CD14-positive monocyte (primary cell): ENCODE results near the gene LYPLA2. TPM values are rescaled to one million over a fixed set of nuclear protein-coding genes. Genes with fewer than 3 reads are reported as not detected.

ENCODE experiments used
- DNase-seq, 3 donors: peaks; one replicate each; pipeline ENCODE4 v3.0.0-alpha.2; 2011 to 2022
- H2AFZ ChIP-seq: 2 replicates; pipeline ENCODE4 v1.6.0; 2012; ENCODE audit warnings: mild to moderate bottlenecking, low read depth, low read length, inconsistent platforms; ENCODE audit not compliant: insufficient read depth, poor library complexity, severe bottlenecking
- H3K27ac ChIP-seq, 2 donors: 1 replicate in 1 of 2; 2 replicates in 1 of 2; pipeline ENCODE4 v1.5.1; 2012 to 2013; ENCODE audit warnings: low read length in 2 of 2, control low read depth in 1 of 2, inconsistent platforms in 1 of 2, low read depth in 1 of 2, mild to moderate bottlenecking in 1 of 2
- H3K27me3 ChIP-seq, 2 donors: one replicate each; pipeline versions ENCODE4 v1.6.0 to v1.6.1; 2011 to 2013; ENCODE audit warnings: low read length in 2 of 2; ENCODE audit not compliant: control insufficient read depth in 2 of 2, insufficient read depth in 2 of 2
- H3K36me3 ChIP-seq, 2 donors: replicated peaks in 1 of 2; 1 replicate in 1 of 2; 2 replicates in 1 of 2; pipeline versions ENCODE4 v1.5.1 to v1.6.1; 2012 to 2013; ENCODE audit warnings: low read length in 2 of 2, control low read depth in 1 of 2, inconsistent platforms in 1 of 2, mild to moderate bottlenecking in 1 of 2; ENCODE audit not compliant: insufficient read depth in 2 of 2, control insufficient read depth in 1 of 2
- H3K4me1 ChIP-seq, 2 donors: 1 replicate in 1 of 2; 2 replicates in 1 of 2; pipeline versions ENCODE4 v1.5.1 to v1.6.1; 2012 to 2013; ENCODE audit warnings: low read length in 2 of 2, control low read depth in 1 of 2, inconsistent platforms in 1 of 2, mild to moderate bottlenecking in 1 of 2, moderate library complexity in 1 of 2; ENCODE audit not compliant: insufficient read depth in 2 of 2, control insufficient read depth in 1 of 2
- H3K4me2 ChIP-seq: replicated peaks from 2 replicates; pipeline ENCODE3; 2012; ENCODE audit warnings: low read length, moderate library complexity, mild to moderate bottlenecking; ENCODE audit not compliant: poor library complexity, severe bottlenecking; ENCODE audit errors: extremely low read depth
- H3K4me3 ChIP-seq, 3 experiments: fragments of 200-600 bp in 1 of 3; sonication (generic) in 1 of 3; replicated peaks in 1 of 3; 1 replicate in 2 of 3; 2 replicates in 1 of 3; pipeline ENCODE4 v1.5.1; 2011 to 2013; ENCODE audit warnings: low read length in 3 of 3, mild to moderate bottlenecking in 3 of 3, control low read depth in 2 of 3, low read depth in 2 of 3, inconsistent platforms in 1 of 3, moderate library complexity in 1 of 3
- H3K79me2 ChIP-seq: 2 replicates; pipeline ENCODE4 v1.6.0; 2012; ENCODE audit warnings: mild to moderate bottlenecking, control low read depth, inconsistent platforms, low read length, moderate library complexity; ENCODE audit not compliant: insufficient read depth
- H3K9ac ChIP-seq: 2 replicates; pipeline ENCODE4 v1.6.0; 2017; ENCODE audit warnings: low read length, mild to moderate bottlenecking; ENCODE audit not compliant: insufficient read depth, poor library complexity, severe bottlenecking
- H3K9me3 ChIP-seq, 2 donors: replicated peaks in 1 of 2; 1 replicate in 1 of 2; 2 replicates in 1 of 2; pipeline versions ENCODE4 v1.5.1 to v1.6.1; 2012 to 2013; ENCODE audit warnings: low read length in 2 of 2, control low read depth in 1 of 2; ENCODE audit not compliant: control insufficient read depth in 1 of 2, insufficient read depth in 1 of 2
- H4K20me1 ChIP-seq: 2 replicates; pipeline ENCODE4 v1.6.0; 2012; ENCODE audit warnings: mild to moderate bottlenecking, low read length, control low read depth, moderate library complexity; ENCODE audit not compliant: insufficient read depth
- H3K27ac Mint-ChIP-seq, 7 donors: one replicate each; pipeline ENCODE4 v1.8.0; 2020; ENCODE audit warnings: mild to moderate bottlenecking in 7 of 7, mixed read lengths in 7 of 7, moderate library complexity in 6 of 7, inconsistent platforms in 2 of 7
- H3K27me3 Mint-ChIP-seq, 3 donors: one replicate each; pipeline ENCODE4 v1.8.0; 2021 to 2022; ENCODE audit warnings: low read depth in 3 of 3, mild to moderate bottlenecking in 3 of 3, mixed read lengths in 3 of 3, moderate library complexity in 3 of 3, inconsistent platforms in 1 of 3
- H3K36me3 Mint-ChIP-seq, 2 donors: one replicate each; pipeline ENCODE4 v1.8.0; 2020; ENCODE audit warnings: mixed read lengths in 2 of 2, inconsistent platforms in 1 of 2, mild to moderate bottlenecking in 1 of 2
- H3K4me1 Mint-ChIP-seq: one replicate; pipeline ENCODE4 v1.8.0; 2020; ENCODE audit warnings: mild to moderate bottlenecking, mixed read lengths
- H3K4me3 Mint-ChIP-seq, 2 donors: one replicate each; pipeline ENCODE4 v1.8.0; 2020; ENCODE audit warnings: mild to moderate bottlenecking in 2 of 2, mixed read lengths in 2 of 2, moderate library complexity in 1 of 2
- H3K9me3 Mint-ChIP-seq, 7 donors: one replicate each; pipeline ENCODE4 v1.8.0; 2020 to 2022; ENCODE audit warnings: mixed read lengths in 7 of 7, mild to moderate bottlenecking in 6 of 7, moderate library complexity in 6 of 7, inconsistent platforms in 2 of 7
- CTCF ChIP-seq: fragments of 200-600 bp; IDR thresholded peaks from one replicate; pipeline ENCODE4 v1.8.0; 2022; ENCODE audit warnings: antibody characterized with exemption, mild to moderate bottlenecking
- WGBS: methylation state at CpG from one replicate; pipeline ENCODE4 v1.1.5; 2013; ENCODE audit warnings: missing lambda C conversion rate; ENCODE audit not compliant: insufficient coverage; 5-methylcytosine and 5-hydroxymethylcytosine counted together
- intact Hi-C, 2 donors: fragments of 100-400 bp; cut with micrococcal nuclease; formaldehyde crosslinking; loops; one replicate each; pipeline versions ENCODE4 v1.15.0 to v1.15.1; 2023
- polyA plus RNA-seq, 3 donors: library from polyadenylated mRNA; depleted of rRNA in 1 of 3; unstranded in 2 of 3; stranded (reverse) in 1 of 3; fragments of 300-500 nt in 2 of 3; fragments of >200 nt in 1 of 3; fragmentation: Illumina TruSeq in 2 of 3; gene quantifications; 1 replicate in 2 of 3; 2 replicates in 1 of 3; pipeline ENCODE4 v1.2.3, GENCODE V29; 2012 to 2021

Gene LYPLA2
- polyA plus RNA-seq, 3 donors = 68.3 to 86.7 (median 74.1) TPM

- Histone ChIP-seq H3K27ac (no peak overlapping the region), H3K9me3 (no peaks in the 10 kb centered on the region), H3K36me3 (peaks cover 52 to 81% of the 10 kb centered on the region in 2 donors), H3K9ac (no peak overlapping the region), H2AFZ (no peak overlapping the region), H3K4me1 (peaks cover under 1 to 2% of the 10 kb centered on the region in 2 donors), H3K4me2 (no peak overlapping the region), H3K27me3 (no peaks in the 10 kb centered on the region), H3K79me2 (no peaks in the 10 kb centered on the region), H3K4me3 (no peak overlapping the region), H4K20me1 (no peaks in the 10 kb centered on the region)
- Mint-ChIP-seq H3K4me1 (peaks cover 2% of the 10 kb centered on the region), H3K27me3 (peaks cover 0 to 2% (median 0%) of the 10 kb centered on the region in 3 donors), H3K4me3 (no peak overlapping the region), H3K27ac (no peak overlapping the region), H3K9me3 (no peaks in the 10 kb centered on the region), H3K36me3 (peaks cover 61 to 87% of the 10 kb centered on the region in 2 donors)
- WGBS = 100% methylated on average over 1 of the region's 3 CpGs
- DNase-seq = no peak
- TF ChIP-seq CTCF = no peak
- intact Hi-C loops = no loop called here
These were observed 25.4 kb downstream of the LYPLA2 start for GRCh38 chr1:23816361-23816760.

- Mint-ChIP-seq H3K4me1 (no peaks in the 10 kb centered on the region), H3K27me3 (peaks cover 0 to 2% (median 0%) of the 10 kb centered on the region in 3 donors), H3K9me3 (no peaks in the 10 kb centered on the region), H3K36me3 (peaks cover 55 to 84% of the 10 kb centered on the region in 2 donors), H3K27ac (peak overlapping the region in 1 of 7 donors; percentile 16), H3K4me3 (no peak overlapping the region)
- no peaks in the 10 kb centered on the region for H3K79me2 ChIP-seq
- H3K4me2 ChIP-seq = no peak overlapping the region
- no peaks in the 10 kb centered on the region for H3K9me3 ChIP-seq
- H3K4me1 ChIP-seq = no peaks in the 10 kb centered on the region
- no peaks in the 10 kb centered on the region for H3K27me3 ChIP-seq
- H3K27ac ChIP-seq = no peak overlapping the region
- no peak overlapping the region for H3K9ac ChIP-seq
- TF ChIP-seq CTCF = no peak
- H4K20me1 ChIP-seq = no peaks in the 10 kb centered on the region
- H3K36me3 ChIP-seq = peaks cover 52 to 78% of the 10 kb centered on the region in 2 donors
- intact Hi-C loops = no loop called here
- no peak for DNase-seq
- no peak overlapping the region for H3K4me3 ChIP-seq
- H2AFZ ChIP-seq = no peak overlapping the region
These were observed 26.0 kb downstream of the LYPLA2 start for GRCh38 chr1:23816906-23817305.
